ENCODE measurements around the gene IBA57.

DNA sequence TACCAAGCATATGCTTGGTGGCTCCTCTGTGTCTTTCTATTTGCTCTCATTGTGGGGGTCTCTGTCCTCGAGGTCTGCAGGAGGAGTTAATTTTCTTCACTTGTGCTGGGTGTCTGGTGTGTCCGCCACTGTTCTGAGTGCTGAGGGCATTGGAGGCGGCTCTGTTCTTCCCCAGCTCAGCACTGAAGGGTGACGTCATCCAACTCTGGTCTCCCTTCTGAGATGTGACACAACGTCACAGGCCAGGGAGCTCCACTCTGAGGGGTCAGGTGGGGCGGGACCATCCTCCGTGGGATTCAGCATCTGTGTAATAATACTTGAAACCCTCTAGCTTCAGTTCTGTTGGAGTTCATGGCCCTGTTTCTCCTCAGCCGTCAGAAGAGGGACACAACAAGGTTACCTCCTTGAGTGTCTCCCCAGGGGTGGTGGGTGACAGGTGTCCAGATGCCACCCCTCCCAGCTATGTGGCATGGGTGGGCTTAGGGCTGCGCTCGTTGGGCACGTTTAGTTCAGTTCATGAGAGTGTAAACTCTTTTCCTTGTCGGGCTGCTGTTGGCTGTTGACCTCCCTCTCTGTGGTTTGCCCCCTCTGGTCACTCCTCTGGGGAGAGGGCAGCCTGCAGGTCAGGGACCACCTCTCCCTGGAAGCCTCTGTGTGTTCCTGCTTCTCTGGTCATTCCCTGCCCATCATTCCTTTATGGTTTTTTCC lies 3.1 kb downstream of the IBA57 start:
- TF ChIP-seq, protein P1, sequence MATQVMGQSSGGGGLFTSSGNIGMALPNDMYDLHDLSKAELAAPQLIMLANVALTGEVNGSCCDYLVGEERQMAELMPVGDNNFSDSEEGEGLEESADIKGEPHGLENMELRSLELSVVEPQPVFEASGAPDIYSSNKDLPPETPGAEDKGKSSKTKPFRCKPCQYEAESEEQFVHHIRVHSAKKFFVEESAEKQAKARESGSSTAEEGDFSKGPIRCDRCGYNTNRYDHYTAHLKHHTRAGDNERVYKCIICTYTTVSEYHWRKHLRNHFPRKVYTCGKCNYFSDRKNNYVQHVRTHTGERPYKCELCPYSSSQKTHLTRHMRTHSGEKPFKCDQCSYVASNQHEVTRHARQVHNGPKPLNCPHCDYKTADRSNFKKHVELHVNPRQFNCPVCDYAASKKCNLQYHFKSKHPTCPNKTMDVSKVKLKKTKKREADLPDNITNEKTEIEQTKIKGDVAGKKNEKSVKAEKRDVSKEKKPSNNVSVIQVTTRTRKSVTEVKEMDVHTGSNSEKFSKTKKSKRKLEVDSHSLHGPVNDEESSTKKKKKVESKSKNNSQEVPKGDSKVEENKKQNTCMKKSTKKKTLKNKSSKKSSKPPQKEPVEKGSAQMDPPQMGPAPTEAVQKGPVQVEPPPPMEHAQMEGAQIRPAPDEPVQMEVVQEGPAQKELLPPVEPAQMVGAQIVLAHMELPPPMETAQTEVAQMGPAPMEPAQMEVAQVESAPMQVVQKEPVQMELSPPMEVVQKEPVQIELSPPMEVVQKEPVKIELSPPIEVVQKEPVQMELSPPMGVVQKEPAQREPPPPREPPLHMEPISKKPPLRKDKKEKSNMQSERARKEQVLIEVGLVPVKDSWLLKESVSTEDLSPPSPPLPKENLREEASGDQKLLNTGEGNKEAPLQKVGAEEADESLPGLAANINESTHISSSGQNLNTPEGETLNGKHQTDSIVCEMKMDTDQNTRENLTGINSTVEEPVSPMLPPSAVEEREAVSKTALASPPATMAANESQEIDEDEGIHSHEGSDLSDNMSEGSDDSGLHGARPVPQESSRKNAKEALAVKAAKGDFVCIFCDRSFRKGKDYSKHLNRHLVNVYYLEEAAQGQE (IDR thresholded peaks at IDR 0.05; ENCODE audit: low read depth, low read length): no peak
- TF ChIP-seq, protein P2, sequence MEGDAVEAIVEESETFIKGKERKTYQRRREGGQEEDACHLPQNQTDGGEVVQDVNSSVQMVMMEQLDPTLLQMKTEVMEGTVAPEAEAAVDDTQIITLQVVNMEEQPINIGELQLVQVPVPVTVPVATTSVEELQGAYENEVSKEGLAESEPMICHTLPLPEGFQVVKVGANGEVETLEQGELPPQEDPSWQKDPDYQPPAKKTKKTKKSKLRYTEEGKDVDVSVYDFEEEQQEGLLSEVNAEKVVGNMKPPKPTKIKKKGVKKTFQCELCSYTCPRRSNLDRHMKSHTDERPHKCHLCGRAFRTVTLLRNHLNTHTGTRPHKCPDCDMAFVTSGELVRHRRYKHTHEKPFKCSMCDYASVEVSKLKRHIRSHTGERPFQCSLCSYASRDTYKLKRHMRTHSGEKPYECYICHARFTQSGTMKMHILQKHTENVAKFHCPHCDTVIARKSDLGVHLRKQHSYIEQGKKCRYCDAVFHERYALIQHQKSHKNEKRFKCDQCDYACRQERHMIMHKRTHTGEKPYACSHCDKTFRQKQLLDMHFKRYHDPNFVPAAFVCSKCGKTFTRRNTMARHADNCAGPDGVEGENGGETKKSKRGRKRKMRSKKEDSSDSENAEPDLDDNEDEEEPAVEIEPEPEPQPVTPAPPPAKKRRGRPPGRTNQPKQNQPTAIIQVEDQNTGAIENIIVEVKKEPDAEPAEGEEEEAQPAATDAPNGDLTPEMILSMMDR (IDR thresholded peaks at IDR 0.05): no peak
- TF ChIP-seq, protein P3, sequence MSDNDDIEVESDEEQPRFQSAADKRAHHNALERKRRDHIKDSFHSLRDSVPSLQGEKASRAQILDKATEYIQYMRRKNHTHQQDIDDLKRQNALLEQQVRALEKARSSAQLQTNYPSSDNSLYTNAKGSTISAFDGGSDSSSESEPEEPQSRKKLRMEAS (IDR thresholded peaks at IDR 0.05; ENCODE audit: low read depth): no peak
- TF ChIP-seq YY1 (IDR thresholded peaks at IDR 0.05; ENCODE audit: low read depth) (no peak), TEAD4 (IDR thresholded peaks at IDR 0.05; ENCODE audit: borderline replicate concordance, insufficient read depth) (no peak), FOXM1 (IDR thresholded peaks at IDR 0.05; ENCODE audit: low read depth) (no peak), POLR2AphosphoS5 (IDR thresholded peaks at IDR 0.05; ENCODE audit: low read depth, low read length) (no peak), SIN3A (IDR thresholded peaks at IDR 0.05; ENCODE audit: borderline replicate concordance, low read depth, low read length) (no peak), RAD21 (IDR thresholded peaks at IDR 0.05; ENCODE audit: low read length) (no peak), EP300 (IDR thresholded peaks at IDR 0.05; ENCODE audit: borderline replicate concordance in 1 of 2, low read depth in 1 of 2, low read length in 1 of 2) (no peak)
